Measurements from ENCODE around the gene ZNF644. TPM values are rescaled to one million over a fixed set of nuclear protein-coding genes. Genes with fewer than 3 reads are reported as not detected.

ZNF644 gene
- total RNA-seq, 1 donor from 2014 or later = 68.5 TPM

- intact Hi-C loops (cut with micrococcal nuclease) = no loop called here
Observed at GRCh38 chr1:90989302-90989701, 32.5 kb downstream of the ZNF644 start.

- intact Hi-C loops (cut with micrococcal nuclease) = no loop called here
Observed at GRCh38 chr1:90987841-90988240, 34.0 kb downstream of the ZNF644 start.

- intact Hi-C loops (cut with micrococcal nuclease) = no loop called here
Observed at GRCh38 chr1:90986953-90987352, 34.9 kb downstream of the ZNF644 start.

GRCh38 chr1:90977522-90977921 lies 44.3 kb downstream of the ZNF644 start:
- intact Hi-C loops (cut with micrococcal nuclease) = no loop called here

GRCh38 chr1:90973897-90974798 lies 47.7 kb downstream of the ZNF644 start:
- intact Hi-C loops (cut with micrococcal nuclease) = no loop called here

- intact Hi-C loops (cut with micrococcal nuclease) = no loop called here
Observed at GRCh38 chr1:90970208-90970607, 51.6 kb downstream of the ZNF644 start.

GRCh38 chr1:90969241-90969640 lies 52.6 kb downstream of the ZNF644 start:
- intact Hi-C loops (cut with micrococcal nuclease) = no loop called here

GRCh38 chr1:90964444-90965035 lies 57.3 kb downstream of the ZNF644 start:
- intact Hi-C loops (cut with micrococcal nuclease) = loop anchor here (1.0 to 5.0 kb wide), 2 partner anchors 243 to 387 kb away; no protein-coding TSS in a partner anchor

GRCh38 chr1:90963651-90964050 lies 58.2 kb downstream of the ZNF644 start:
- intact Hi-C loops (cut with micrococcal nuclease) = loop anchor here (1.0 to 5.0 kb wide), 3 partner anchors 113 to 386 kb away; no protein-coding TSS in a partner anchor

- intact Hi-C loops (cut with micrococcal nuclease) = loop anchor here (2.0 to 5.0 kb wide), 2 partner anchors 112 to 386 kb away; no protein-coding TSS in a partner anchor
Observed at GRCh38 chr1:90963236-90963635, 58.6 kb downstream of the ZNF644 start.

- intact Hi-C loops (cut with micrococcal nuclease) = loop anchor here (5.0 kb wide), 1 partner anchor 382 kb away; no protein-coding TSS in a partner anchor
Observed at GRCh38 chr1:90959352-90960206, 62.3 kb downstream of the ZNF644 start.

- intact Hi-C loops (cut with micrococcal nuclease) = no loop called here
Observed at GRCh38 chr1:90957497-90957896, 64.3 kb downstream of the ZNF644 start.

GRCh38 chr1:90955769-90956168 lies 66.1 kb downstream of the ZNF644 start:
- intact Hi-C loops (cut with micrococcal nuclease) = no loop called here

GRCh38 chr1:90952906-90953305 lies 68.9 kb downstream of the ZNF644 start:
- intact Hi-C loops (cut with micrococcal nuclease) = no loop called here

- intact Hi-C loops (cut with micrococcal nuclease) = no loop called here
Observed at GRCh38 chr1:90951009-90951408, 70.8 kb downstream of the ZNF644 start.

- intact Hi-C loops (cut with micrococcal nuclease) = no loop called here
Observed at GRCh38 chr1:90948301-90948700, 73.5 kb downstream of the ZNF644 start.

- intact Hi-C loops (cut with micrococcal nuclease) = no loop called here
Observed at GRCh38 chr1:90946630-90947029, 75.2 kb downstream of the ZNF644 start.

GRCh38 chr1:90945287-90945686 lies 76.5 kb downstream of the ZNF644 start:
- intact Hi-C loops (cut with micrococcal nuclease) = no loop called here

GRCh38 chr1:90943966-90944365 lies 77.9 kb downstream of the ZNF644 start:
- intact Hi-C loops (cut with micrococcal nuclease) = no loop called here

GRCh38 chr1:90940746-90941145 lies 81.1 kb downstream of the ZNF644 start:
- intact Hi-C loops (cut with micrococcal nuclease) = no loop called here

GRCh38 chr1:90936731-90937130 lies 85.1 kb downstream of the ZNF644 start:
- intact Hi-C loops (cut with micrococcal nuclease) = no loop called here
